ENCODE data around the gene B9D1.

DNA sequence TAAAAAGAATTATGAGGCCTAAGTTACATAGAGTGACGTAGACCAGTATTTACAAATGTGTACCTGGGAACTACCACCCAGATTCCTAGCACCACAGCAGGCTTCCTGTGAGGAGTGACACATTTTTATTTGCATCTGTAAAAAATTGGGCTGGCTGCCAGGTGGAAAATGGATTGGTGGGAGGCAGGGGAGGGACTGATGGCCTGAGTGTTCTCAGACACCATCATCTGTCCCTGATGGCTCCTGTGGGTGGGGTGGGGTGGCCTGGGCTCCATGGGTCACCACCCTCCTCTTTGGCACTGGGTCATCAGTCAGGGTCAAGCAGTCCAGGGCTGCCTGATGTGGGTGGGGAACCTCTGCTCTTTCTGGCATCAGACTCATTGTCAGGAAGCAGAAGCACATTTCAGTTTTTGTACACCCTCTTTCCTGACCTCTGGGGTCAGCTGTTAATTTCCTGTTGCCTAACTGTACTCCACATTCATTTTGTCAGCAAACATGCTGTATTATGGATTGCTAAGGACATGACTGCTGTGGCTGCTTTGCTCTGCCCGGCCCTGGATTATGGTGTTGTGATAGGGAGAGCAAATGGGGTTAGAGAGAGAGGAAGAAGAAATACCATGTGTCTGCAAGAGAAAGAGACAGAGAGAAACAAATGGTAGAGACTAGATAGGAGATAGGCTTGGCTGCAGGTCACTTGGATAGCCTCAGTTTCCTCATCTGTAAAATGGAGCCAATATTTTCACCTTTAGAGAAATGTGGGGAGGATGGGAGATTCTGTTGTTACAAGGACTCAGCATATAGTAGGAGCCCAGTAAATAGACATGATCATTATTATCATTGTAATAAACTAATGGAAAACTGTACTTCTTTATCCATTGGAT lies 36.0 kb upstream of the B9D1 start:
- no peak for TF ChIP-seq LEF1 (IDR thresholded peaks at IDR 0.05; ENCODE audit: borderline replicate concordance)
- TF ChIP-seq FOXA1 (IDR thresholded peaks at IDR 0.05), result no peak
- no peak for TF ChIP-seq FOXK2 (IDR thresholded peaks at IDR 0.05)
- no peak for TF ChIP-seq CTBP1 (IDR thresholded peaks at IDR 0.05; ENCODE audit: borderline replicate concordance)
- no peak for TF ChIP-seq L3MBTL2 (conservative IDR thresholded peaks at IDR 0.05)
- TF ChIP-seq SUZ12 (IDR thresholded peaks at IDR 0.05), result no peak
- TF ChIP-seq SP1 (IDR thresholded peaks at IDR 0.05), result no peak
- no peak for TF ChIP-seq BHLHE40 (IDR thresholded peaks at IDR 0.05; ENCODE audit: borderline replicate concordance)
